SK-N-SH treated with all-trans-retinoic acid at 6 μM for 48 hours (cell line): ENCODE results near the gene PFKM.

Source experiments
- ARNTL ChIP-seq: fragments of 450-650 bp; formaldehyde crosslinking; IDR thresholded peaks from 2 replicates; pipeline ENCODE4 v1.5.0; 2020; ENCODE audit warnings: low read depth, mild to moderate bottlenecking, moderate library complexity, borderline replicate concordance
- BACH2 ChIP-seq: fragments of 250-450 bp; sonication (Bioruptor Pico); IDR thresholded peaks from 2 replicates; pipeline ENCODE4 v1.9.0; 2021; ENCODE audit warnings: mild to moderate bottlenecking, borderline replicate concordance
- PPARA ChIP-seq: fragments of 250-450 bp; sonication (Bioruptor Pico); IDR thresholded peaks from 2 replicates; pipeline ENCODE4 v1.5.0; 2020; ENCODE audit warnings: mild to moderate bottlenecking, borderline replicate concordance
- RARB ChIP-seq: fragments of 250-450 bp; sonication (Bioruptor Pico); IDR thresholded peaks from 2 replicates; pipeline ENCODE4 v1.8.0; 2021; ENCODE audit warnings: mild to moderate bottlenecking, moderate library complexity
- ZFP3 ChIP-seq: fragments of 250-450 bp; sonication (Bioruptor Pico); IDR thresholded peaks from 2 replicates; pipeline ENCODE4 v1.5.0; 2020; ENCODE audit warnings: mild to moderate bottlenecking, moderate library complexity
- ZFP30 ChIP-seq: fragments of 450-650 bp; formaldehyde crosslinking; IDR thresholded peaks from 2 replicates; pipeline ENCODE4 v1.5.0; 2022; ENCODE audit warnings: mild to moderate bottlenecking, moderate library complexity
- ZNF70 ChIP-seq: fragments of 450-650 bp; formaldehyde crosslinking; IDR thresholded peaks from 2 replicates; pipeline ENCODE4 v1.5.0; 2020; ENCODE audit warnings: mild to moderate bottlenecking, moderate library complexity
- TF ChIP-seq, protein P1 (sequence below): fragments of 250-450 bp; sonication (Bioruptor Pico); IDR thresholded peaks from 2 replicates; pipeline ENCODE4 v1.8.0; 2020; ENCODE audit warnings: mild to moderate bottlenecking, moderate library complexity, borderline replicate concordance

DNA sequence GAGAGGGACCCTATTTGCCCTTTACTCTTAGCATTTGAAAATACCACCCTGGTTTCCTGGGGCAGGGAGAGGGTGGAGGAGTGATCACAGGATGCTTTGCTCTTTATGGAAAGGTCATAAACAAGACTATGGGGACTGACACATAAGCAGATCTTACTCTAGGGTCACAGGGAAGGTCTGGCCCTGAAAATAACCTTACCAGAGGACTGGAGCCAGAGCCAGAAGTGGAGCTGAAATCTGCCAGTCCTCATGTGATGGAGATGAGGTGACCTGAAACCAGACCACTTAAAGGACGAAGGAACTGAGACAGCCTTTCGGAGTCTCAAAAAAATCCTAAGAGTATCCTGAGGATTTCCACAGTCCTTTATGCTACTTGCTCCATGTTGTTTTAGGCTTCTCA, 12.4 kb downstream of the PFKM start:
- TF ChIP-seq, protein P1, sequence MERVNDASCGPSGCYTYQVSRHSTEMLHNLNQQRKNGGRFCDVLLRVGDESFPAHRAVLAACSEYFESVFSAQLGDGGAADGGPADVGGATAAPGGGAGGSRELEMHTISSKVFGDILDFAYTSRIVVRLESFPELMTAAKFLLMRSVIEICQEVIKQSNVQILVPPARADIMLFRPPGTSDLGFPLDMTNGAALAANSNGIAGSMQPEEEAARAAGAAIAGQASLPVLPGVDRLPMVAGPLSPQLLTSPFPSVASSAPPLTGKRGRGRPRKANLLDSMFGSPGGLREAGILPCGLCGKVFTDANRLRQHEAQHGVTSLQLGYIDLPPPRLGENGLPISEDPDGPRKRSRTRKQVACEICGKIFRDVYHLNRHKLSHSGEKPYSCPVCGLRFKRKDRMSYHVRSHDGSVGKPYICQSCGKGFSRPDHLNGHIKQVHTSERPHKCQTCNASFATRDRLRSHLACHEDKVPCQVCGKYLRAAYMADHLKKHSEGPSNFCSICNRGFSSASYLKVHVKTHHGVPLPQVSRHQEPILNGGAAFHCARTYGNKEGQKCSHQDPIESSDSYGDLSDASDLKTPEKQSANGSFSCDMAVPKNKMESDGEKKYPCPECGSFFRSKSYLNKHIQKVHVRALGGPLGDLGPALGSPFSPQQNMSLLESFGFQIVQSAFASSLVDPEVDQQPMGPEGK (CRISPR knock-in tag) = no peak
- TF ChIP-seq ARNTL (no peak), RARB (CRISPR knock-in tag) (no peak), ZFP30 (CRISPR knock-in tag) (no peak), ZNF70 (CRISPR knock-in tag) (no peak), BACH2 (CRISPR knock-in tag) (no peak), ZFP3 (CRISPR knock-in tag) (no peak), PPARA (no peak)
